Inferior parietal cortex (tissue), 1 donor: ENCODE measurements around the gene AOC1.

Experiments used
- DNase-seq: peaks from one replicate; pipeline ENCODE4 v3.0.0-alpha.2; 2016; ENCODE audit errors: extremely low spot score

Gene AOC1

DNA sequence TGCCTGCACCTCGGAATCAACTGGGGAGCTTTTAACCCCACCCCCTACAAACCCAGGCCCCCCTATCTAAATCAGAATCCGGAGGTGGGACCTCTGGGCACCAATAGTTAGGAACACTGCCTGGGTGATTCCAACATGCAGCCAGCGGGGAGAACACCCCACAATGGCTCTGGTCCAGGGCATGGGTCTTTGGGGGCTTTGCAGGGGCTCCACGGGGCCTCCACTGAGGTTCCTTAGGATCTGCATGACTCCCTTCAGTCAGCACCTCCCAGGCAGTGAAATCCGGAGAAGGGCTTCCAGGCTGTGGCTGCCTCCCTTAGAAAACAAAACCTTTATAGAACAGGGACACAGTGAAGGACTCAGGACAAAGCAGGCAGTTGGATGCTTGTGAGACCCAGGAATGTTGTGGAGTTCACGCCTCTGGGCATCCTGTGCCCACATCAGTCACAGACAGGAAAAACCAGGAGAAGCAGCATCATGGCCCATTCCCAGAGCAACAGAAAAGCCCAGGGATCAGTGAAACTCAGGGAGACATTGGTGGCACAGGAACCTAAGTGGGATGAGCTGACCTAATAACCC is 16.5 kb upstream of the AOC1 start:
- DNase-seq, result no peak

DNA sequence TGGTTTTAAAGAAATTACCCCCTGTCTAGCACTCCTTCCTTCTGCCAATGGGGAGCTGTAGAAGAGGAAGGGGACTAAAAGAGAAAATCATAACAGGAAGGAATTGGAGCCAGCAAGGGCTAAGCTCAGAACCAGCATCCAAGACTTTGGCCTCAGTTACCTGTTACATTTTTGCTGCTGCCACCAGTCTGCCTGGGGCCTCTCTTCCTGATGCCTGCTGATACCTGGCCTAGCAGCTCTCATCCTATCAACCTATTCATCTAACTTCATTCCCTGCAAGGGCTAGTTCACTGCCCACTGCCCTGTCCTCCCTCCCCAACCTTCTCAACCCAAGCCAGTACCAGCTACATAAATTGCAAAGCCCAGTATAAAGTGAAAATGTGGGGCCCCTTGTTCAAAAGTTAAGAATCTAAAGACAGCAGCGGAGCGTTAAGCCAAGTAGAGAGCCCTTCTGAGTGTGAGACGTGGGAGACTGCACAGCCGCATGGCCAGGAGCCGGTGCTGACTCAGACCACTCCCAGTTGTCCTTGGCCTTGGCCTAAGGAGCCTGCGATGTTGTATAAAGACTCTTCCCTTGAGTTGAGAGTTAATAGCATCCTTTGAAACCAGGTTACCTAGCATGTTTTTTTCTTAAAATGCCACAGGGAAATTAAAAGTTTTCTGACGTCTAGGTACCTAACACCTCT is 13.2 kb upstream of the AOC1 start:
- DNase-seq, result no peak

DNA sequence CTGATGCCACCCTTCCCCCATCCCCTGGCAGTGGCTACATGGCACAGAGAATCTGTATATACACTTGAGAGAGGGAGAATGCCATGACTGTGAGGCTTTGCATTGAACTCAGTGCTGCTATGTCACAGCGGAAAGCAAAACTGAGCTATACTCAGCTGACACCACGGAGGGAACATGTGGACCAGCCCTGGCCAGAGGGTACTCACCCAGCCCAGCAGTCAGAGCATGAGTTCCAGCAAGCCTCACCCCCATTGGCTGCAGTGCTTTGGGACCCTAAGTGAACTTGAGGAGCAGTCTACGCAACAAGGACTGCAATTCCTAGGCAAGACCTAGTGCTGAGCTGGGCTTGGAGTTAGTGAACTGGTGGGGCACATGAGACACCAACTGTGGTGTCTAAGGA is 10.3 kb upstream of the AOC1 start:
- DNase-seq, result no peak

DNA sequence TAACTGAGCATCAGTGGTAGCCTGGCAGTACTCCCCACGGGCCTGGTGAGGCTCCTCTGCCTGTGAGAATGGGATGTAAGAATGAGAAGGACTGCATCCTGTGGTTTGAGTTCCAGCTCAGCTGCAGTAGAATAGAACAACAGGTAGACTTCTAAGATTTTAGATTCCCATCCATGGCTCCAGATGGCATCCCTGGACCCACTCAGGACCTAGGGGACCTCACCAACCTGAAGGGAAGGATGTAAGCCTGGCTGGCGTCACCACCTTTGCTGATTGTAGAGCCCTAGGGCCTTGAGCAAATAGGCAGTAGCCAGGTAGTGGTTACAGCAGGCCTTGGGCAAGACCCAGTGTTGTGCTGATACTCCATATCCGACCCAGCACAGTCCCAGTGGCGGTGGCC is 9.6 kb upstream of the AOC1 start:
- no peak for DNase-seq

DNA sequence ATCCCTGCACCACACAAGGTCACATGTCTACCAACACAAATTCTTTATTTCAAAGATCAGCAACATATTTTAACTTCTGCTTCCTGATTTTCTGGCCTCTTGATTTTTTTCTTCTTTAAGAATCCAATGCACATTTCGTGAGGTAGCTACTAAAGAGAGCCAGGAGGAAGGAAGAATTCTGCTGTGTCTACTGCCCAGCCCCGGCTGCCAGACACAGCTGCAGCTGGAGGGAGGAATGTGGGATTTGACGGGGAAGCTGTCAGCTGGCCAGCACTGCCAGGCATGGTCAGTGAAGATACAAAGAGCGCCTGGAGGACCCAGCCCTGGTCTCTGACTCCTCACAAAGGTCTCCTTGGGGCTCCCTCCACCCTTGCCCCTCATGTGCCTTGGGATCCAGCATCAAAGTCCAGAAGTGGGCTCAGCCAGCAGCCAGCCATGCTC is 6.9 kb upstream of the AOC1 start:
- DNase-seq, result peak; percentile 6

DNA sequence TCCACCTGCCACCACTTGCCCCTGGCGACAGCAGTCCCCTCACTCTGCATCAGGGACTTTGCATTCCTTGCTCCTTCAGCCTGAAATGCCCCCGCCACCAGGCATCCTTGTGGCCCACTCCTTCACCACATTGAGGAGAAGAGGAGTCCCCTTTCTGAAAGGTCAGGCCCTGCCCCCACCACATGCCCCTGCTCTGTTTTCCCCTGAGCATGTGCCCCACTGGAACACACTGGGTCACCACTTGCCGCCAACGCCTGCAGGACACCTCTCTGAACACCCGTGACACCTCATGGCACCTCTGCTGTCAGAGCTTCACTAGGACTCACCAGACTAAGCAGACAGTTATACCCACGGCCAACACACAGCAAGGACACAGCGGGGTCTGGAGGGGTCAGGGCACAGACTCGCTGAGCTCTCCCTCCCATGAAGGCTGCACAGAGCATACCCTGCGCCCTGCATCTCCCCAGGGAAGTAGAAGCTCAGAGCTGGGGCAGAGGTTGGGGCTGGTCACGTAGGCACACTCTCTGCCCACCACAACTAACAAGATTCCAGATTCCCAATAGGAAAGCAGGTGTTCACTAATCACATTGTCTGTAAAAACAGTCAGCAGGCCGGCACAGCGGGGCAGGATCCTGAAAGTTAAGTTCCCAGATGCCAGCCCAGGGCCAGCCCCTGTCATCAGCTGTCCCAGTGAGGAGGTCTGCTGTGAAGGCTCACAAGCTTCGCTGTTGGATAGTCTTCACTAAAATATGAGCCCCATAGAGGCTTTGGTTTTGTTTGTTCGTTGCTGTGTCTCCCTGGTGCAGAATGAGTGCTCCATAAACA is 5.8 kb upstream of the AOC1 start:
- DNase-seq, result no peak

DNA sequence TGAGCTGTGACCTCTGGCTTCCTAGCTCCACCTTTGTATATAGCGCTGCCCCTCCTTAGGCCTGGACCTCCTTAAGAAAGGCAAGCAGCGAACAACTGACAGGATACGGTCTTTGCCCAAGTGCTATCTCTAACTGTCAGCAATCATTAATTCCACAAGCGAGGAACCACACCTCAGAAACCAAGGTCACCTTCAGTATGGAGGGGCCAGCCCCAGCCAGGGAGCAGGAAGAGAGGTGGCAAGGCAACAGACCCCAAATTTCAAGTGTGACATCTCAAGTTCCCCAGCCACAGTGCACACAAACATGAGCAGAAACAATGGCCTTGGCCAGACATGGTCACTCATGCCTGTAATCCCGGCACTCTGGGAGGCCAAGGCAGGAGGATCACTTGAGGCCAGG is 4.8 kb upstream of the AOC1 start:
- no peak for DNase-seq

DNA sequence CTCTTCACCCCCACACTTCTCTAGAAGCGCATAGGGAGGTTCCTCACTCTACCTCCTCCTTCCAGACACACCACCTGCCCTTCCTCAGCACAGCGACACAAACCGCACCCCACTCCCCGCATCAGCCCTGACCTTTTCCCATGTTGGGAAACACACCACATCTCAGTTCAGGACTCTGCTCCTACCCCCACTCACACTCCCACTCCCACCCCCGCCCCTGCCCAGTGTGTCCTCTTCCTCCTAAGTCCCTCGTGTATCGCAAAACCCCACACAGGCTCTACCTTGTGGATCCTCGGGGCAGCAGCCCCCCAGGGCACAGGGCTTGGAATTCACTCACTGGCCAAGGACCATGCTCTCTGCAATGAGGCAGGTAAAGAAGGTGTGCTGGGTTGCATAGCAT is 4.2 kb upstream of the AOC1 start:
- DNase-seq, result no peak

DNA sequence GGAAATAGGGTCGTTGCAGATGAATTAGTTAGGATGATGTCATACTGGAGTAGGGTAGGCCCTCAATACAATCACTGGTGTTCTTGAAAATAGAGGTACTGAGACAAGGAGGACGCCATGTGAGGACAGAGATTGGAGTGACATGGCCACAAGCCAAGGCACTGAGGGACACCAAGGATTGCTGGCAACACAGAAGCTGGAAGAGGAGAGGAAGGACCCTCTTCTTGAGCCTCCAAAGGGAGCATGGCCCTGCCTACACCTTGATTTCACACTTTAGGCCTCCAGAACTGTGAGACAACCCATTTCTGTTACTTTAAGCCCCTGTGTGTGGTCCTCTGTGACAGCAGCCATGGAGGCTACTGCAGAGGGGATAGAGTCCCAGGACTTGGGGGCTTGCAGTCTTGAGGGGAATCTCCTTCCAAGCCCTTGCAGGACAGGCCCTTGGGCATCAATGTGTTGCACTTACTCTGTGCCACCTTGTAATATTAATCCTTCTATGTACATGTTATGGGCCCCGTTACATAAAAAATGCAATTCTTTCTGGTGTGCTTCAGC is 3.7 kb upstream of the AOC1 start:
- DNase-seq, result no peak

DNA sequence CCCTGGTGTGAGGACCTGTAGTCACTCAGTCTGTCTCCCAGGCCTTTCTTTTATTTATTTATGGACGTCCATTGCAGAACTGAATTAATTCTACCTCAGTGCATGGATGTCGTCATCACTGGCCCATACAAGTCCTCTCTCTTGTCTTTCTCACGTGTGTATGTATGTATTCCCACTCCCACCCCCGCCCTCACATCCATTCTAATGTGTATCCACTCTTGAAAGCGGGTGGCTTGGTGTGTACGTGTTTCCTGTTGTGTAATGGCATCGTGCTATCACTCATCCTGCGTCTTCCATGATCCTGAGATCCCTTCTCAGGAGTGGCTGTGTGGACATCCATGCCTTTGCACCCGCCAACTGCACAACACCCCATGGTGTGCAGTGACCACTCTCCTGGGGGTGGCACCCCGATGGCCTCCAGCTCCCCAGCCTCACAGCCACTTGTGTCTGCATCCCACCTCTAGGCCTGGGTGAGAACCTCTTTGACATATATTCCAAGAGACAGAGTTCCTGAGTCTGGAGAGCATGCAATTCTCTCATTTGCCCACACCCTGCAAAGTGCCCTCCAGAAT is 3.0 kb upstream of the AOC1 start:
- DNase-seq, result no peak

DNA sequence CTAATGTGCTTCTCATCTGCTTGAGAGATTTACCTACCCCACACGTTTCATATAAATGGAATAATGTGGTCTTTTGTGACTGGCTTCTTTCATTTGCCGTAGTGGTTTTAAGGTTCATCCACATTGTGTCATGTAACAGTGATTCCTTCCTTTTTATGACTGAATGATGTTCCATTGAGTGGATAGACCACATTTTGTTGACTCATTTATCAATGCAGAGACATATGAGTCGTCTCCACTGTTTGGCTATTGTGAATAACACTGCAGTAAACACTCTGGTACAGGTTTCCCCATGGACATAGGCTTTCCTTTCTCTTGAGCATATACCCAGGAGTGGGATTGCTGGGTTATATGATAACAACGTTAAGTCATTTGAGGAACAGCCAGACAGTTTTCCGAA is 2.0 kb upstream of the AOC1 start:
- DNase-seq, result no peak

DNA sequence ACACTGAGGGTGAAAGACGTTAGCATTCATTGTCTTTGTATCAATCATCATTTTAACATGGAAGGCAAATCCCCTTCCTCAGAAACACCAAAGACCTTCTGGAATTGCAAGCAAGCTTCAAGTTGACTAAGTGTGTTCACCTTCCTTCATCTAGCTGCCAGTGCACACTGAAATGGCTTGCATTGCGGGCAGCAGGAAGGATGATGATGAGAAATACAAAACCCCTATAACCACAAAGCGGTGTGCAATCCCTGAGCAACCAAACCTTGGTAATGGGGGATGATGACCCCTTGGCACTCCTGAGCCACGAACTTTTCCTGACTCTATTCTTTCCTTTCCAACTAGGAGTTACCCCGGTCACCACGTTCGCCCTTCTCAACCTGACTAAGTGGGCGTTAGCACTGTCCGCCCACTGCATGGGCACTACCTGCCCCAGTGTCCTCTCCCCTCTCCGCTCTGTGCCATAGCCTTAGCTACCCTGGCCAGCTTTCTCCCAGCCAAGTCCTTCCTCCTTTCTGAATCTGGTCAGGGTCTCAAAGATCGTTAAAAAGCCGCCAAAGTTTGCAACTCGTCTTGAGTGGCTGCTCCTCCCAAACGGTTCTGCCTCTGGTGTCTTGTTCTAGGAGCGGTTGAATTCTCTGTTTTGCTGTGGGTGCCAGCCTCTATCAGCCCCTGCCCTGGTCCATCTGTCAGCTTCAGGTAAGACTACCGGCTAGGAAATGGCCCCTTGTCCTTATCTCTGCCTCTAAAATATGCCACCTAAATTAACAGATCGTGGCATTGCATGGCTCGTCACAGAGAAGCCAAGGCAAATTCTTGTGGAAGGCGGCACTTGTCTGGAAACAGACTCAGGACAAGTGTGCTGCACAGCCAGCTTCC is 586 bp upstream of the AOC1 start:
- no peak for DNase-seq

DNA sequence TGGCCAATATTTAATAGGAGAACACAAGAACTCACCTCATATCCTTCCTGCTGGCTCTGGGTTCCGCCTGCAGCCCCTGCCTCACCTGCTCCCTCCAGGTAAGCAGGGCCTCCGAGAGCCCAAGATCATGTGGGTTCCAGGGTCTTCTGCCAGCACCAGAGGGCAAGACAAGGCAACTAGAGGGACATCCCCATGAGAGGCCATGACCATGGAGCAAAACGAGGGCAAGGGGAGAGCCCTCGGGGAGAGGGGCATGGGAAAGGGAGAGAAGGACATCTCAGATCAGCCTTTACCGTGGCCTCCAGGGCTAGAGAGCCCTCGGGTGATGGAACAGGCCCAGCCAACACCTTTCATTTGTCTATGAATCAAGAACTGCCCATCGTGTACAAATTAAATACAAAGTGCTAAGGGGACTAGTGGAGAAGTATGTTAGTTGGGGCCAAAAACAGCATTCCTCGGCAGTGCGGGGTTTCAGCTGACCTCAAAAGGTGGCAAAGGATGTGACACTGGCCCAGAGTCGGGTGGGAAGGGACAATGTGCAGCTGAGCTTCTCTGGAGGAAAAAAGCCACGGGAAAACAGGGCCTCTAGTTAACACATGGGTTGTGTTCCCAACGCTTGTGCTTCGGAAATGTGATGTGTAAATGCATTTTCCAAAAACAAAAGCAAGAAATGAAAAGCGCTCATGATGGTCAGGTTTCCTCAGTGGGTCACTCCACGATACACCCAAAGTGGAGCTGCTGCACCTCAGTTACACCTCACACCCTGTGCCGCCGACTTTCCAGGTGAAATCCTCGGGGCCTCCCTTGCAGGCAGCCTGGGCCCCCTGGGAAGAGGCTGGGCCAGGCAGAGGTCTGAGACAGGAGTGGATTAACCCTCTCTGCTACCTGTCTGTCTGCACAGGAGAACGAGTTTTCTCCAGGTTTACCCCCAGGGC is 2.0 kb downstream of the AOC1 start:
- DNase-seq, result no peak

DNA sequence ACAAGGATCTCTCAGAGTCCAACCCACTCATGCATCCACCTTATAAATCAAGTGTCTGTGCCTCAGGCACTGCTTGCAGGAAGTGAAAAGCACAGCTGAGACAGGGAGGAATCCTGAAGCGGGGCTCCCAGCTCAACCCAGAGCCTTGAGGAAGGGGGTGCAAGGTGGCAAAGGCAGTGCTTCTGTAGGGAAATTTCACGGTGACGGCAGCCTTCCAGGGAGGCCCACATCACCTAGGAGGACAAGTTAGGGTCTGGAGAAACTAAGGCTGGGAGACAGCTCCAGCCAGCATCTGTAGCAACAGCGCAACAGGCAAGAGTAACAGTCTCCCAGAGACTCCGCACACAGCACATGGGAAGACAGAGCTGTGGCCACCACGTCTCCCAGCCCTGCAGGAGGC is 2.7 kb downstream of the AOC1 start:
- DNase-seq, result no peak

DNA sequence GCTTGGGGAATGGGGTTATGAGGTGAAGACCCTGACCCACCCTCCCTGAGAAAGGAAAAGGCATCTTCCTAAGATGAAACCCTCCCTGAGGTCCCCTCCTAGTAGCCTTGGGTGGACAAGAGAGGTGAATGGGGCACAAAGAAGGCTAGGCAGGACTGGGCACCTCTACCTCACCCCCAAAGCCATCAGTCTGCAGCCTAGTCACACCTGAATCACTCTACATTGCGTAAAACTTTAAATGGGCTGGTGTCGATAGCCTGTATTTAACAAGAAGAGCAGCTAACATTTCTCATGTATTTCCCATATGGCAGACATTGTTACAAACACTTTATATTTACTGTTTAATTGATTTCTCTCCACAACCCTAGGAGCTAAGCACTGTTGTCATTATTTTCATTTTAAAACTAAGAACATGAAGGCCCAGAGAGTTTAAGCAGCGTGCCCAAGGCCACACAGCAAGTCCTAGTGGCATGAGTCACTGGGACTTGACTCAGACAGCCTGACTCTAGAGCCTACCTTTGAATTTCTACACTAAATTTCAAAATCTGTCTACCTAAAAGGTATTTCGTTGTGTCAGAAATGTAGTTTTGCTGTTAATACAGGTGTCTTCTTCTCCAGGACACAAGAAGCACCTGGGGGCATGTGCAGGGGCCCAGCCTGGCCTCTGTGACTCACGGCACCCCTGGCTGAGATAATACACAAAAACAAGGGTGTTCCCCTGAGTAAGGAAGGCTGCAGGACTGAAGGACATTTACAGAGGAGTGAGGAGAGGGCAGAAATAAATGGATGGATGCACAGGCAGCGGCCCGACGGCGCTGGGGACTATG is 3.4 kb downstream of the AOC1 start:
- DNase-seq, result no peak

DNA sequence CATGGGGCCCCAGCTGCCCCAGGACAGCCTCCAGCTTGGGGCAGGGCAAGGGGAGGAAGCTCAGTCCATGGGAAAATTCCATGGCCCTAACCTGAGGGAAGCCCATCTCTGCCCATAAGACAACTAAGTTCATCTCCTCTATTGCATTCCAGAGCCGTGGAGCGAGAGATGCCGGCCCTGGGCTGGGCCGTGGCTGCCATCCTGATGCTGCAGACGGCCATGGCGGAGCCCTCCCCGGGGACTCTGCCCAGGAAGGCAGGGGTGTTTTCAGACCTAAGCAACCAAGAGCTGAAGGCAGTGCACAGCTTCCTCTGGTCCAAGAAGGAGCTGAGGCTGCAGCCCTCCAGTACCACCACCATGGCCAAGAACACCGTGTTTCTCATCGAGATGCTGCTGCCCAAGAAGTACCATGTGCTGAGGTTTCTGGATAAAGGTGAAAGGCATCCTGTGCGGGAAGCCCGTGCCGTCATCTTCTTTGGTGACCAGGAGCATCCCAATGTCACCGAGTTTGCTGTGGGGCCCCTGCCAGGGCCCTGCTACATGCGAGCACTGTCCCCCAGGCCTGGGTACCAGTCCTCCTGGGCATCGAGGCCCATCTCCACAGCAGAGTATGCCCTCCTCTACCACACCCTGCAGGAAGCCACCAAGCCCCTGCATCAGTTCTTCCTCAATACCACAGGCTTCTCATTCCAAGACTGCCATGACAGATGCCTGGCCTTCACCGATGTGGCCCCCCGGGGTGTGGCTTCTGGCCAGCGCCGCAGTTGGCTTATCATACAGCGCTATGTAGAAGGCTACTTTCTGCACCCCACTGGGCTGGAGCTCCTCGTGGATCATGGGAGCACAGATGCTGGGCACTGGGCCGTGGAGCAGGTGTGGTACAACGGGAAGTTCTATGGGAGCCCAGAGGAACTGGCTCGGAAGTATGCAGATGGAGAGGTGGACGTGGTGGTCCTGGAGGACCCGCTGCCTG is 4.3 kb downstream of the AOC1 start:
- DNase-seq, result no peak

DNA sequence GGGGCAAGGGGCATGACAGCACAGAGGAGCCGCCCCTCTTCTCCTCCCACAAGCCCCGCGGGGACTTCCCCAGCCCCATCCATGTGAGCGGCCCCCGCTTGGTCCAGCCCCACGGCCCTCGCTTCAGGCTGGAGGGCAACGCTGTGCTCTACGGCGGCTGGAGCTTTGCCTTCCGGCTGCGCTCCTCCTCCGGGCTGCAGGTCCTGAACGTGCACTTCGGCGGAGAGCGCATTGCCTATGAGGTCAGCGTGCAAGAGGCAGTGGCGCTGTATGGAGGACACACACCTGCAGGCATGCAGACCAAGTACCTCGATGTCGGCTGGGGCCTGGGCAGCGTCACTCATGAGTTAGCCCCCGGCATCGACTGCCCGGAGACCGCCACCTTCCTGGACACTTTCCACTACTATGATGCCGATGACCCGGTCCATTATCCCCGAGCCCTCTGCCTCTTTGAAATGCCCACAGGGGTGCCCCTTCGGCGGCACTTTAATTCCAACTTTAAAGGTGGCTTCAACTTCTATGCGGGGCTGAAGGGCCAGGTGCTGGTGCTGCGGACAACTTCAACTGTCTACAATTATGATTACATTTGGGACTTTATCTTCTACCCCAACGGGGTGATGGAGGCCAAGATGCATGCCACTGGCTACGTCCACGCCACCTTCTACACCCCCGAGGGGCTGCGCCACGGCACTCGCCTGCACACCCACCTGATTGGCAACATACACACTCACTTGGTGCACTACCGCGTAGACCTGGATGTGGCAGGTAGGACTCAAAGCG is 5.1 kb downstream of the AOC1 start:
- DNase-seq, result no peak
